Neuron (in vitro differentiated cells): ENCODE results near the gene PEG3.

Experiments used
- H2AFZ ChIP-seq: one replicate; pipeline ENCODE4 v1.6.1; 2013; ENCODE audit warnings: low read depth, mild to moderate bottlenecking, inconsistent platforms, low read length, moderate library complexity
- H3K27me3 ChIP-seq: one replicate; pipeline ENCODE4 v1.6.1; 2013; ENCODE audit warnings: low read length; ENCODE audit not compliant: insufficient read depth
- H3K36me3 ChIP-seq: one replicate; pipeline ENCODE4 v1.6.1; 2013; ENCODE audit warnings: low read length; ENCODE audit not compliant: insufficient read depth
- H3K4me1 ChIP-seq: one replicate; pipeline ENCODE4 v1.6.1; 2013; ENCODE audit warnings: low read length; ENCODE audit not compliant: insufficient read depth
- H3K4me3 ChIP-seq: 2 replicates; pipeline ENCODE4 v1.5.1; 2013; ENCODE audit warnings: mild to moderate bottlenecking, low read length, moderate library complexity
- H3K9me3 ChIP-seq: one replicate; pipeline ENCODE4 v1.6.1; 2013; ENCODE audit warnings: low read length

Gene PEG3

GRCh38 chr19:56840451-56841192 lies at the start of gene PEG3, which contains the start of gene ZIM2:
Gene PEG3 (minus strand): TSS chr19:56840726. CDS start chr19:56824655, 16,071 bp downstream.
Gene ZIM2 (minus strand): TSS chr19:56840726. CDS start chr19:56824277, 16,449 bp downstream.
- no peaks in the 10 kb centered on the region for H3K36me3 ChIP-seq
- no peak within 1 kb of the TSS for H3K4me3 ChIP-seq
- no peaks in the 10 kb centered on the region for H3K4me1 ChIP-seq
- peaks cover 10% of the 10 kb centered on the region for H3K9me3 ChIP-seq
- peaks cover 5% of the 10 kb centered on the region for H3K27me3 ChIP-seq
- no peak within 1 kb of the TSS for H2AFZ ChIP-seq

- no peak overlapping the region for H2AFZ ChIP-seq
- H3K27me3 ChIP-seq = no peaks in the 10 kb centered on the region
- H3K9me3 ChIP-seq = peaks cover 6% of the 10 kb centered on the region
- no peak overlapping the region for H3K4me3 ChIP-seq
- peaks cover 2% of the 10 kb centered on the region for H3K4me1 ChIP-seq
- H3K36me3 ChIP-seq = no peaks in the 10 kb centered on the region
Observed at GRCh38 chr19:56885173-56885985, 44.9 kb upstream of the PEG3 start.

- Histone ChIP-seq H3K4me1 (peaks cover 2% of the 10 kb centered on the region), H3K9me3 (peaks cover 4% of the 10 kb centered on the region), H2AFZ (no peak overlapping the region), H3K4me3 (no peak overlapping the region), H3K36me3 (no peaks in the 10 kb centered on the region), H3K27me3 (no peaks in the 10 kb centered on the region)
Observed at GRCh38 chr19:56884441-56884840, 43.9 kb upstream of the PEG3 start.

- Histone ChIP-seq H3K27me3 (no peaks in the 10 kb centered on the region), H3K9me3 (peaks cover 4% of the 10 kb centered on the region), H3K36me3 (no peaks in the 10 kb centered on the region), H2AFZ (no peak overlapping the region), H3K4me3 (no peak overlapping the region), H3K4me1 (peaks cover 16% of the 10 kb centered on the region)
Observed at GRCh38 chr19:56880592-56881190, 40.2 kb upstream of the PEG3 start.

- Histone ChIP-seq H3K36me3 (no peaks in the 10 kb centered on the region), H3K27me3 (no peaks in the 10 kb centered on the region), H3K4me3 (no peak overlapping the region), H3K4me1 (peaks cover 13% of the 10 kb centered on the region), H2AFZ (no peak overlapping the region), H3K9me3 (peaks cover 18% of the 10 kb centered on the region)
Observed at GRCh38 chr19:56877069-56877715, 36.7 kb upstream of the PEG3 start.

GRCh38 chr19:56875717-56876116 lies 35.2 kb upstream of the PEG3 start:
- H3K4me3 ChIP-seq = no peak overlapping the region
- no peaks in the 10 kb centered on the region for H3K27me3 ChIP-seq
- peaks cover 18% of the 10 kb centered on the region for H3K9me3 ChIP-seq
- H3K36me3 ChIP-seq = no peaks in the 10 kb centered on the region
- peaks cover 13% of the 10 kb centered on the region for H3K4me1 ChIP-seq
- no peak overlapping the region for H2AFZ ChIP-seq

GRCh38 chr19:56874530-56874929 lies 34.0 kb upstream of the PEG3 start:
- Histone ChIP-seq H3K27me3 (no peaks in the 10 kb centered on the region), H2AFZ (no peak overlapping the region), H3K9me3 (peaks cover 21% of the 10 kb centered on the region), H3K36me3 (no peaks in the 10 kb centered on the region), H3K4me1 (peaks cover 13% of the 10 kb centered on the region), H3K4me3 (no peak overlapping the region)

GRCh38 chr19:56873493-56873892 lies 33.0 kb upstream of the PEG3 start:
- Histone ChIP-seq H2AFZ (no peak overlapping the region), H3K4me3 (no peak overlapping the region), H3K9me3 (peaks cover 21% of the 10 kb centered on the region), H3K36me3 (no peaks in the 10 kb centered on the region), H3K4me1 (peaks cover 13% of the 10 kb centered on the region), H3K27me3 (no peaks in the 10 kb centered on the region)

GRCh38 chr19:56869886-56870285 lies 29.4 kb upstream of the PEG3 start:
- H3K36me3 ChIP-seq = no peaks in the 10 kb centered on the region
- H3K9me3 ChIP-seq = peaks cover 23% of the 10 kb centered on the region
- H3K27me3 ChIP-seq = no peaks in the 10 kb centered on the region
- H3K4me3 ChIP-seq = no peak overlapping the region
- H2AFZ ChIP-seq = no peak overlapping the region
- peaks cover 9% of the 10 kb centered on the region for H3K4me1 ChIP-seq

GRCh38 chr19:56868446-56868845 lies 27.9 kb upstream of the PEG3 start:
- Histone ChIP-seq H3K27me3 (no peaks in the 10 kb centered on the region), H3K4me1 (peaks cover 9% of the 10 kb centered on the region), H3K9me3 (peaks cover 15% of the 10 kb centered on the region), H3K4me3 (no peak overlapping the region), H3K36me3 (no peaks in the 10 kb centered on the region), H2AFZ (no peak overlapping the region)

GRCh38 chr19:56866538-56866937 lies 26.0 kb upstream of the PEG3 start:
- H3K4me1 ChIP-seq = peaks cover 9% of the 10 kb centered on the region
- no peak overlapping the region for H2AFZ ChIP-seq
- H3K27me3 ChIP-seq = no peaks in the 10 kb centered on the region
- no peak overlapping the region for H3K4me3 ChIP-seq
- H3K9me3 ChIP-seq = peaks cover 9% of the 10 kb centered on the region
- no peaks in the 10 kb centered on the region for H3K36me3 ChIP-seq

GRCh38 chr19:56864443-56865125 lies 24.1 kb upstream of the PEG3 start:
- Histone ChIP-seq H3K36me3 (no peaks in the 10 kb centered on the region), H3K4me1 (peaks cover 9% of the 10 kb centered on the region), H2AFZ (no peak overlapping the region), H3K27me3 (no peaks in the 10 kb centered on the region), H3K9me3 (peaks cover 5% of the 10 kb centered on the region), H3K4me3 (no peak overlapping the region)
